IMR-90 (cell line): ENCODE data around the gene RAN.

Source experiments
- CTCF ChIP-seq: conservative IDR thresholded peaks from 2 replicates; pipeline ENCODE4 v1.5.1; 2012; ENCODE audit warnings: mild to moderate bottlenecking, low read depth, low read length, improper control_type of control experiment
- POLR2A ChIP-seq: IDR thresholded peaks from 2 replicates; pipeline ENCODE4 v1.6.1; 2012; ENCODE audit warnings: mild to moderate bottlenecking, low read depth, low read length
- RAD21 ChIP-seq: IDR thresholded peaks from 2 replicates; pipeline ENCODE4 v1.6.1; 2012; ENCODE audit warnings: low read length, improper control_type of control experiment
- RCOR1 ChIP-seq: IDR thresholded peaks from 2 replicates; pipeline ENCODE4 v1.6.1; 2012; ENCODE audit warnings: mild to moderate bottlenecking, low read length, improper control_type of control experiment; ENCODE audit not compliant: insufficient replicate concordance
- SMC3 ChIP-seq: fragments of 150-350 bp; IDR thresholded peaks from 2 replicates; pipeline ENCODE4 v1.6.1; 2016; ENCODE audit warnings: low read depth, mild to moderate bottlenecking, antibody characterized with exemption, low read length, moderate library complexity
- USF2 ChIP-seq: fragments of 150-350 bp; IDR thresholded peaks from 2 replicates; pipeline ENCODE4 v1.6.1; 2017; ENCODE audit warnings: mild to moderate bottlenecking, antibody characterized with exemption, low read length, low read depth

GRCh38 chr12:130846369-130846768, 25.5 kb upstream of the RAN start:
- TF ChIP-seq CTCF: no peak
- no peak for TF ChIP-seq USF2
- no peak for TF ChIP-seq RAD21
- TF ChIP-seq SMC3: no peak
- no peak for TF ChIP-seq POLR2A
- no peak for TF ChIP-seq RCOR1
